ENCODE results near the gene GPATCH2.

GPATCH2 gene

GRCh38 chr1:217462666-217463065 is 168.2 kb downstream of the GPATCH2 start:
- TF ChIP-seq, protein P1, sequence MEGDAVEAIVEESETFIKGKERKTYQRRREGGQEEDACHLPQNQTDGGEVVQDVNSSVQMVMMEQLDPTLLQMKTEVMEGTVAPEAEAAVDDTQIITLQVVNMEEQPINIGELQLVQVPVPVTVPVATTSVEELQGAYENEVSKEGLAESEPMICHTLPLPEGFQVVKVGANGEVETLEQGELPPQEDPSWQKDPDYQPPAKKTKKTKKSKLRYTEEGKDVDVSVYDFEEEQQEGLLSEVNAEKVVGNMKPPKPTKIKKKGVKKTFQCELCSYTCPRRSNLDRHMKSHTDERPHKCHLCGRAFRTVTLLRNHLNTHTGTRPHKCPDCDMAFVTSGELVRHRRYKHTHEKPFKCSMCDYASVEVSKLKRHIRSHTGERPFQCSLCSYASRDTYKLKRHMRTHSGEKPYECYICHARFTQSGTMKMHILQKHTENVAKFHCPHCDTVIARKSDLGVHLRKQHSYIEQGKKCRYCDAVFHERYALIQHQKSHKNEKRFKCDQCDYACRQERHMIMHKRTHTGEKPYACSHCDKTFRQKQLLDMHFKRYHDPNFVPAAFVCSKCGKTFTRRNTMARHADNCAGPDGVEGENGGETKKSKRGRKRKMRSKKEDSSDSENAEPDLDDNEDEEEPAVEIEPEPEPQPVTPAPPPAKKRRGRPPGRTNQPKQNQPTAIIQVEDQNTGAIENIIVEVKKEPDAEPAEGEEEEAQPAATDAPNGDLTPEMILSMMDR (IDR thresholded peaks at IDR 0.05; ENCODE audit: insufficient read depth, low read depth, low read length, missing control alignments), result no peak
- H3K4me3 ChIP-seq (ENCODE audit: low read depth, low read length), result no peak overlapping the region
- DNase-seq (ENCODE audit: low read depth), result no peak

DNA sequence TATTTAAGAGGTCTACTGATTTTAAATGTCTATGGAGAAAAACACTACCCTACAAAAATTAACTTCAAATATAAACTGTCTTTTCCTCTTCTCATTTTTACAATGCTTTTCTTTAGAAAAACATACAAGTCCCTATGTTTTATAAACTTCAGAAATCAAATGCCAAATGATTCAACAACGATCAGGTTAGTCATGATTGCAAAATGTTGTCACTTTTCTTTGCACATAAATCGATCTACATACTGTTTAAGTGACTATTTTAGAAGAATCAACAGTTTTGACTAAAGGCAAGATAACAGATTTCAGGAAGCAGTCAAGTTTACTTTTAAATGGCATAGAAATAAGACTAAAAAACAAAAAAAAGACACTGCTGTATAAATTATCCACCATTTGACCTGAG is 168.7 kb downstream of the GPATCH2 start:
- H3K4me3 ChIP-seq (ENCODE audit: low read depth, low read length), result no peak overlapping the region
- DNase-seq (ENCODE audit: low read depth), result no peak
- TF ChIP-seq, protein P1 (IDR thresholded peaks at IDR 0.05; ENCODE audit: insufficient read depth, low read depth, low read length, missing control alignments), result no peak

GRCh38 chr1:217457016-217457415 is 173.9 kb downstream of the GPATCH2 start:
- DNase-seq (ENCODE audit: low read depth), result no peak
- H3K4me3 ChIP-seq (ENCODE audit: low read depth, low read length), result no peak overlapping the region
- TF ChIP-seq, protein P1 (IDR thresholded peaks at IDR 0.05; ENCODE audit: insufficient read depth, low read depth, low read length, missing control alignments), result no peak

DNA sequence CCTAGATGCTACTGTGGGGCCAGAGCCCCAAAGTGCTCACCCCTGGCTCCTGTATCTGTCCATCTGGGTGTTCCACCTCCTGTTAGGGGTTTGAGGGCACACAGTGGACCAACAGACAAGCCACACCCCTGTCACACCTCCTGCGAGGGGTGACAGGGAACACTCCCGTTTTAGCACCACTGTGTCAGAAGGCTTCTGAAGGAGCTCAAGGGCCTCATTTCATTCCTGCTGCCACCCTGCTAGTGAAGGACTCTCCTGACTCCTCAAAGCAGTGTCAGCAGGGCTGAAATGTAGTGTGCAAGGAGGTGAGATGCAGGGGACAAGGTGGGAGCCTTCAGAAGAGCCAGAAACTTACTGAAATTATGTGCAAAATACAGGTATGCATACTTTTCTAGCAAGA is 174.6 kb downstream of the GPATCH2 start:
- DNase-seq (ENCODE audit: low read depth), result no peak
- H3K4me3 ChIP-seq (ENCODE audit: low read depth, low read length), result no peak overlapping the region
- TF ChIP-seq, protein P1 (IDR thresholded peaks at IDR 0.05; ENCODE audit: insufficient read depth, low read depth, low read length, missing control alignments), result no peak

DNA sequence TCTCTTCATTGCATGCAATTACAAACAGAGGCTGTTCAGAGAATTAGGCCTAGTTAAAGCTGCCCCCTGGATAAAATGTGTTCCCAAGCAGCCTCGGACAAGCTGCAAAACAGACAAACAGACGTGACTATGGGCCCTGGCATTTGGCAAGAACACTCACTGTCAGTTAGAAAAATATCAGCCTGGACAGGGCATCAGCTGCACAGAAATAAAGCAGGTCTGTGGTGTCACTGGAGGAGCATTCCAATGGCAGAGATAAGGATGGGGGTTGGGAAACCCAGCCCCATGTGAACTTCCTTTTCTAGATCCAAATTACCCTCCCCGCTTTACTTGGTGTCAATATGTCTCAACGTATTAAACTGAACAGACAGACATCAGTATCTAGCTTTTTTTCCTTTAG is 177.1 kb downstream of the GPATCH2 start:
- DNase-seq (ENCODE audit: low read depth), result no peak
- TF ChIP-seq, protein P1 (IDR thresholded peaks at IDR 0.05; ENCODE audit: insufficient read depth, low read depth, low read length, missing control alignments), result no peak
- H3K4me3 ChIP-seq (ENCODE audit: low read depth, low read length), result no peak overlapping the region

DNA sequence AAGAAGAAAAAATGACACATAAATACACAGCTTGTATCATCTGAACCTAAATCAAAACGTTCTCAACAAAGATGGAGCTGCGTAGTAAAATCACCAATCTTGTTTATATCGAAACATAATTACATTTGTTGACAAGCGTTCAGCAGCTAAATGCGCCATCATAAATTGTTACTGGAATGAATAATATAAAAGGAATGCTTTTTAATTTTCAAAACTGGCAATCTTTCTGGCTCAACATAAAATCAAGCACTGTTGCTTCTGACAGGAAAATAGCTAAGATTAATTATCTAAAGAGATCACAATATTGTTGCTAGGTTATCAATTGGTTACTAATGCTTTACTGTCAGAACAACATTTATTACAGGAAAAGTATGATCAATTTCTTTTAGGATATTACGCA is 181.5 kb downstream of the GPATCH2 start:
- no peak overlapping the region for H3K4me3 ChIP-seq (ENCODE audit: low read depth, low read length)
- no peak for DNase-seq (ENCODE audit: low read depth)
- TF ChIP-seq, protein P1 (IDR thresholded peaks at IDR 0.05; ENCODE audit: insufficient read depth, low read depth, low read length, missing control alignments), result no peak

DNA sequence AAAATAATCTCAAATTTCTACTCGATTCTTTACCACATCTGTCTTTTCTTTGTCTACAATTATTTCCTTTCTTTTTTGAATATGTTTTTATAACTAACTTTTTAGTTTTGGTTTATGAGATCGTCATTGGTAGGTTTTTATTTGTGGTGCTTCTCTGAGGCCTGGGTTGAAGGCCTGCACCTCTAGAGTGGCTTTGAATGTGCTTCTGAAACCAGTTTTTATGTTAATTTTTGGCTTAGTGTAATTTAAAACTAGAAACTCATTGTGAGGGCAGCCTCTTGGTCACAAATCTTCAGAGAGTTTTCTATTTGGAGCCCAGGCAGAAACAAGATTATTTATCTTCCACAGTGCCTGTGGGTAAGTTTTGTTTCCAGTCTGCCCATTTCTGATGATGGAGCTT is 187.0 kb downstream of the GPATCH2 start:
- no peak for DNase-seq (ENCODE audit: low read depth)
- H3K4me3 ChIP-seq (ENCODE audit: low read depth, low read length), result no peak overlapping the region
- TF ChIP-seq, protein P1 (IDR thresholded peaks at IDR 0.05; ENCODE audit: insufficient read depth, low read depth, low read length, missing control alignments), result no peak

Data from GM12865 (cell line).